HepG2 (cell line): Measurements from ENCODE around the gene KCNH6. TPM values are rescaled to one million over a fixed set of nuclear protein-coding genes. Genes with fewer than 3 reads are reported as not detected.

Experiments used
- FUBP1 ChIP-seq: sonication (generic); formaldehyde crosslinking; IDR thresholded peaks from 2 replicates; pipeline ENCODE4 v1.5.1; 2020; ENCODE audit warnings: missing genetic modification reagents, mild to moderate bottlenecking, borderline replicate concordance
- GATAD1 ChIP-seq: IDR thresholded peaks from 2 replicates; pipeline ENCODE4 v1.6.1; 2016; ENCODE audit warnings: missing genetic modification reagents, missing compliant biosample characterization
- HMGXB3 ChIP-seq: sonication (generic); formaldehyde crosslinking; IDR thresholded peaks from 2 replicates; pipeline ENCODE4 v1.4.0; 2020; ENCODE audit warnings: missing genetic modification reagents, borderline replicate concordance
- HOXA7 ChIP-seq: sonication (generic); formaldehyde crosslinking; IDR thresholded peaks from 2 replicates; pipeline ENCODE4 v1.8.1; 2022; ENCODE audit warnings: mild to moderate bottlenecking, missing genetic modification reagents, moderate library complexity
- MEIS1 ChIP-seq: sonication (generic); formaldehyde crosslinking; IDR thresholded peaks from 2 replicates; pipeline ENCODE4 v1.9.0; 2021; ENCODE audit warnings: mild to moderate bottlenecking, missing genetic modification reagents, moderate library complexity, borderline replicate concordance
- MIXL1 ChIP-seq: IDR thresholded peaks from 2 replicates; pipeline ENCODE4 v1.6.1; 2016
- NFE2 ChIP-seq: sonication (generic); formaldehyde crosslinking; IDR thresholded peaks from 2 replicates; pipeline ENCODE4 v1.4.0; 2020; ENCODE audit warnings: missing genetic modification reagents
- NPAS2 ChIP-seq: sonication (generic); formaldehyde crosslinking; IDR thresholded peaks from 2 replicates; pipeline ENCODE4 v1.8.0; 2022; ENCODE audit warnings: mild to moderate bottlenecking, missing genetic modification reagents, borderline replicate concordance
- SATB2 ChIP-seq: sonication (generic); formaldehyde crosslinking; IDR thresholded peaks from 2 replicates; pipeline ENCODE4 v1.5.0; 2020; ENCODE audit warnings: missing genetic modification reagents
- SRSF4 ChIP-seq: fragments of 200-400 bp; formaldehyde crosslinking; IDR thresholded peaks from one replicate; pipeline ENCODE4 v1.6.1; 2018; ENCODE audit warnings: mild to moderate bottlenecking, low read depth, low read length, moderate library complexity; ENCODE audit not compliant: poor library complexity, severe bottlenecking
- TAF1 ChIP-seq: sonication (generic); formaldehyde crosslinking; IDR thresholded peaks from 2 replicates; pipeline ENCODE4 v1.4.0; 2020; ENCODE audit warnings: missing genetic modification reagents
- ZHX2 ChIP-seq, 2 experiments: sonication (generic) in 1 of 2; formaldehyde crosslinking in 1 of 2; IDR thresholded peaks; 2 replicates each; pipeline versions ENCODE4 v1.6.1 to v1.9.0; 2014 to 2022; ENCODE audit warnings: antibody characterized with exemption in 1 of 2, borderline replicate concordance in 1 of 2, inconsistent platforms in 1 of 2, low read depth in 1 of 2, missing genetic modification reagents in 1 of 2
- ZNF362 ChIP-seq: sonication (generic); formaldehyde crosslinking; IDR thresholded peaks from 2 replicates; pipeline ENCODE4 v1.4.0; 2020; ENCODE audit warnings: missing genetic modification reagents, mild to moderate bottlenecking, borderline replicate concordance
- polyA plus RNA-seq, 8 experiments: library from polyadenylated mRNA; depleted of rRNA in 3 of 8; stranded (reverse) in 7 of 8; unstranded in 1 of 8; fragments of >200 nt; fragmentation: Illumina TruSeq in 4 of 8; extraction: Trizol in 4 of 8; gene quantifications; 2 replicates each; pipeline versions ENCODE4 v1.2.1 to v1.2.3, GENCODE V29; 2011 to 2016; ENCODE audit warnings: low read depth in 4 of 8, missing spikeins in 1 of 8, mixed read lengths in 1 of 8; ENCODE audit not compliant: insufficient read depth in 1 of 8
- total RNA-seq, 5 experiments: library from RNA; depleted of rRNA; stranded (reverse); fragments of >200 nt; fragmentation: Illumina TruSeq; extraction: Trizol; gene quantifications; 2 replicates each; pipeline ENCODE4 v1.2.3, GENCODE V29; 2016; ENCODE audit warnings: low read depth in 1 of 5

KCNH6 gene
- total and polyA plus RNA-seq, 2 of the 13 experiments (the other 11 are each of a cell fraction or from before 2014, with no cell fraction given), result 0.05 to 0.18 TPM

GRCh38 chr17:63519972-63520882, 2.9 kb upstream of the KCNH6 start (continued):
- TF ChIP-seq FUBP1 (CRISPR knock-in tag), result no peak
- no peak; the same call in 1 of the 2 replicates for TF ChIP-seq ZNF362
- peak; percentile 77; the same call in 1 of the 2 replicates for TF ChIP-seq MIXL1
- TF ChIP-seq SATB2 (CRISPR knock-in tag), result no peak
- no peak for TF ChIP-seq ZHX2 (IDR thresholded peaks at IDR 0.05; ENCODE audit: low read depth)
- TF ChIP-seq ZHX2 (CRISPR knock-in tag; IDR thresholded peaks at IDR 0.05; ENCODE audit: borderline replicate concordance), result no peak
- TF ChIP-seq HOXA7 (CRISPR knock-in tag), result no peak
- no peak for TF ChIP-seq SRSF4
- no peak for TF ChIP-seq MEIS1 (CRISPR knock-in tag)
- TF ChIP-seq NPAS2 (CRISPR knock-in tag), result no peak
- TF ChIP-seq GATAD1, result peak; percentile 39
- TF ChIP-seq TAF1 (CRISPR knock-in tag), result 0 out of 2 replicates have a peak, but pooled peaks have one; percentile 15
- peak; percentile 68 for TF ChIP-seq HMGXB3 (CRISPR knock-in tag)
- no peak for TF ChIP-seq NFE2 (CRISPR knock-in tag)
